ENCODE results near the gene PLXNB1.

PLXNB1 gene

GRCh38 chr3:48413086-48413485, 16.8 kb downstream of the PLXNB1 start:
- H3K27me3 ChIP-seq (ENCODE audit: insufficient read depth, low read depth, severe bottlenecking) = no peaks in the 10 kb centered on the region
- DNase-seq = no peak
- H3K27ac ChIP-seq = no peak overlapping the region
- peaks cover 97% of the 10 kb centered on the region for H3K36me3 ChIP-seq
- no peaks in the 10 kb centered on the region for H3K9me3 ChIP-seq (ENCODE audit: severe bottlenecking)
- no peak overlapping the region for H3K4me3 ChIP-seq (ENCODE audit: low read depth, low read length)
- no peak for TF ChIP-seq CTCF (IDR thresholded peaks at IDR 0.05; ENCODE audit: low read depth, low read length)

DNA sequence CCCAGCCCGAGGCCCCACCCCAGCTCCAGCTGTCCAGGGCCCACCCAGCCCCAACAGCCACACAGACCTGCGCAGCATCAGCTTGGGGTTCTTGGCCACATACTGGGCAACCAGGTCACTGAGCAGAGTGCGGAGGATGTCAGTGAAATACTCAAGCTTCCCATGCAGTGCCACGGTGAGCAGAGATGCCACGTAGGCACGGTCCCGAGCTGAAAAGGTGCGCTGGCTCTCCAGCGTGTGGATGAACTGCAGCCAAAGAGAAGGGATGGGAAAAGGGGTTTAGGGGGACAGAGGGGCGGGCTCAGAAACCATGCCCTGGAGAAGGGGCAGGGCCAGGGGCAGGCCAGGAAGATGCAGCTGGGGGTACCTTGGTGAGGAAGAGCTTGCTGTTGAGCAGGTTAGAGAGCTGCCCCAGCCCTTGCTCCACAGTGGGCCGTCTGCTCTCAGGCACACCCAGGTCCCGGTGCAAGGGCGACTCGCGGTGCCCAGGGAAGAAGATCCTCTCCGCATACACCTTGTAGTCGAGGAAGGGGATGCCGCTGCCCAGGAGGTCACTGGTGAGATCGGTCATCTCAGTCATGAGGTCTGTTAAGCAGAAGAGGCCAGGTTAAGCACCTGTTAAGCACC, 17.4 kb downstream of the PLXNB1 start:
- DNase-seq = no peak
- peaks cover 99% of the 10 kb centered on the region for H3K36me3 ChIP-seq
- H3K27me3 ChIP-seq (ENCODE audit: insufficient read depth, low read depth, severe bottlenecking) = no peaks in the 10 kb centered on the region
- no peak for TF ChIP-seq CTCF (IDR thresholded peaks at IDR 0.05; ENCODE audit: low read depth, low read length)
- no peaks in the 10 kb centered on the region for H3K9me3 ChIP-seq (ENCODE audit: severe bottlenecking)
- no peak overlapping the region for H3K4me3 ChIP-seq (ENCODE audit: low read depth, low read length)
- no peak overlapping the region for H3K27ac ChIP-seq

DNA sequence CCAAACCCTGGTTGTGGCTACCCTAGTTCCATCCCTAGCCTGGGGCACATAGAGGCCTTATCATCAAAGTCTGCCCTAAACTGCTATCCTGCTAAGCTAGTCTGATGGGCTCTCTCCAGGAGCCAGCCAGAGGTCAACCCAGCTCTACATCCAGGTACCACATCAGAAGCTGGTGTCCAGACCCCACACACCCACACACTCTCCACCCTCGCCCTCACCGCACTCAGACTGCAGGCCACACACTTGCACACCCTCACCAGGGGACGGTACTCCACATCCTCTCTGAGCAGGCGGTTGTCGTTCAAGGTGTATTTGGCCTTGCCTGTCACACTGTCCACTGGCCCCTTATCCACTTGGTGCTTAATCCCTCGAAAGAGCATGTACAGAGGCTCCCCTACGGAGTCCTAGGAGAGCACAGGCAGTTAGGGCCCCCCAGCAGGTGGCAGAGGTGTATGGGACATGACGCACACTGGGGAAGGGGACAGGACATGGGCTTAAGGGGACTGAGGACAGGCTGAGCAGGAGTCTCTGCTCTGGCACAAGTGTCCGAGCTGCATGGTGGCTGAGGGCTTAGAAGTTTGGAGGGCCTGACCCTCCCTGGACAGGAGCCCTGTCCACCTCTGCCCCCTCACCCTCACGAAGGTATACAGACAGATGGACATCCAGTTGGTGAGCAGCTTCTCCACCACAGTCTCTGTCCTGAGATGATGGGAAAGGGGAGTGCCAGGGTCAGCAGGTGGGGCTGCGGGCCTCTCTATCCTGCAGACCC, 18.1 kb downstream of the PLXNB1 start:
- H3K27me3 ChIP-seq (ENCODE audit: insufficient read depth, low read depth, severe bottlenecking) = no peaks in the 10 kb centered on the region
- no peaks in the 10 kb centered on the region for H3K9me3 ChIP-seq (ENCODE audit: severe bottlenecking)
- DNase-seq = no peak
- peaks cover 99% of the 10 kb centered on the region for H3K36me3 ChIP-seq
- no peak overlapping the region for H3K27ac ChIP-seq
- TF ChIP-seq CTCF (IDR thresholded peaks at IDR 0.05; ENCODE audit: low read depth, low read length) = no peak
- no peak overlapping the region for H3K4me3 ChIP-seq (ENCODE audit: low read depth, low read length)

- Histone ChIP-seq H3K27ac (no peak overlapping the region), H3K9me3 (ENCODE audit: severe bottlenecking) (no peaks in the 10 kb centered on the region), H3K4me3 (ENCODE audit: low read depth, low read length) (no peak overlapping the region), H3K27me3 (ENCODE audit: insufficient read depth, low read depth, severe bottlenecking) (no peaks in the 10 kb centered on the region), H3K36me3 (peaks cover 99% of the 10 kb centered on the region)
- DNase-seq = peak; percentile 3
- TF ChIP-seq CTCF (IDR thresholded peaks at IDR 0.05; ENCODE audit: low read depth, low read length) = no peak
These were observed 18.8 kb downstream of the PLXNB1 start for GRCh38 chr3:48411041-48411588.

DNA sequence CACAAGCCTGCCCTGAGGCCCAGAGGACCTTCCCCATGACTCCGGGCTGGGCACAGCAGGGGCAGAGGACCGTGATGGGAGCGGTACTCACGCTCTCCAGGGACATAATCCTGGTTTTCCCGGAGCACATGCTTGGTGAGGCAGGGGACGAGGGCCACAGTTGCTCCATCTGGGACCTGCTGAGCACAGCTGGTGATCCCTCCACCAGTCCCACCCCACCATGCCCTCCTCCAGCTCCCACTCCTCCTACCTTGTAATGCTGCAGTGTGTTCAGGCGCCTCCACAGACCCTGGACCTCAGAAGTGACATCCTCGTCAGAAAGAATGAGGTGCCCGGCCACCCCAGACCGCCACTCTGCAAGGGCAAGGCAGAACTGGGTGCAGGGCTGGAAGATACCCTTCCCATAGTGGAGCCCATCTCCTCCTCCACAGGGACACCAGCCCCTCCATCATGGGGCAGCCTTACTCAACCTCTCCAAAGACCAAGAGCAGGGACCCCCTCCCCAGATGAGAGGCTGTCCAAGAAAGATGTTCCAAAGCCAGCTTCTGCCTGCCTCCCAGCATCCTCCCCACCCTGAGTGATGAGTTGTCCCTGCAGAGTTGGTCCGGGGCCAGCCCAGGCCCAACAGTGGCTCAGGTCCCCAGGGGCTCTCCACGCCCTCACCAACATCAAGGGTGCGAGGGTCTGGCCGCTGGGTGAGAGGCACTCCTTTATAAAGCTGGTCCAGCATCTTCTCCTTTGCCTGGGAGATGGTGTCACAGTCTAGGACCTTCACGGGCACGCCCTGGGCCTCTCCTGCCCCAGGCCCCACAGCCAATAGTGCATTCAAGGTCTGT, 19.5 kb downstream of the PLXNB1 start:
- H3K36me3 ChIP-seq = peaks cover 97% of the 10 kb centered on the region
- no peak overlapping the region for H3K4me3 ChIP-seq (ENCODE audit: low read depth, low read length)
- H3K27ac ChIP-seq = no peak overlapping the region
- peak; percentile 5 for DNase-seq
- no peak for TF ChIP-seq CTCF (IDR thresholded peaks at IDR 0.05; ENCODE audit: low read depth, low read length)
- H3K27me3 ChIP-seq (ENCODE audit: insufficient read depth, low read depth, severe bottlenecking) = no peaks in the 10 kb centered on the region
- no peaks in the 10 kb centered on the region for H3K9me3 ChIP-seq (ENCODE audit: severe bottlenecking)

Data from WERI-Rb-1 (cell line).